Lower leg skin (tissue), 3 donors: ENCODE results near the gene FAM124A.

Experiments
- POLR2A ChIP-seq, 2 donors: fragments of 450-650 bp; IDR thresholded peaks; one replicate each; pipeline ENCODE4 v1.6.1; 2016 to 2017; ENCODE audit warnings: antibody characterized with exemption in 2 of 2, mild to moderate bottlenecking in 1 of 2, moderate library complexity in 1 of 2
- TF ChIP-seq, protein P1 (sequence below), 3 donors: fragments of 450-650 bp; IDR thresholded peaks; one replicate each; pipeline ENCODE4 v1.5.1; 2016; ENCODE audit warnings: antibody characterized with exemption in 3 of 3, mild to moderate bottlenecking in 3 of 3, moderate library complexity in 2 of 3

DNA sequence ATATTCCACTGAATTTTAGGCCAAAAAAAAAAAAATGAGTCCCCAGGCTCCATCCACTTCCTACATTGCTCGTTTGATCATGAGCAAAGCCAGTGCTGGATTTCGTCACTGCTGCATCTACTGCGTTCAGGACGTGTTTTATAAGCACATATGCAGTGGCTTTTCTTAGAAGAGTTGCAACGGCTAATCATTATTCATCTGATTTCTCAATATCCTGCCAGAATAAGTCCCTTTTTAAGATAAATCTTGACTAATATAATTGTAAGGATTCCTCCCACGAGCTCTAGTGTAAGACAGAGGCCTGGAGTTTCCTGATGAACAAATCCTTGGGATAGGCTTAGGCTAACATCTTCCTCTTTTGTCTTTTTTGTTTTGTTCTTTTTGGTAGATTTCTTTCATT, 19.5 kb downstream of the FAM124A start:
- TF ChIP-seq, protein P1, sequence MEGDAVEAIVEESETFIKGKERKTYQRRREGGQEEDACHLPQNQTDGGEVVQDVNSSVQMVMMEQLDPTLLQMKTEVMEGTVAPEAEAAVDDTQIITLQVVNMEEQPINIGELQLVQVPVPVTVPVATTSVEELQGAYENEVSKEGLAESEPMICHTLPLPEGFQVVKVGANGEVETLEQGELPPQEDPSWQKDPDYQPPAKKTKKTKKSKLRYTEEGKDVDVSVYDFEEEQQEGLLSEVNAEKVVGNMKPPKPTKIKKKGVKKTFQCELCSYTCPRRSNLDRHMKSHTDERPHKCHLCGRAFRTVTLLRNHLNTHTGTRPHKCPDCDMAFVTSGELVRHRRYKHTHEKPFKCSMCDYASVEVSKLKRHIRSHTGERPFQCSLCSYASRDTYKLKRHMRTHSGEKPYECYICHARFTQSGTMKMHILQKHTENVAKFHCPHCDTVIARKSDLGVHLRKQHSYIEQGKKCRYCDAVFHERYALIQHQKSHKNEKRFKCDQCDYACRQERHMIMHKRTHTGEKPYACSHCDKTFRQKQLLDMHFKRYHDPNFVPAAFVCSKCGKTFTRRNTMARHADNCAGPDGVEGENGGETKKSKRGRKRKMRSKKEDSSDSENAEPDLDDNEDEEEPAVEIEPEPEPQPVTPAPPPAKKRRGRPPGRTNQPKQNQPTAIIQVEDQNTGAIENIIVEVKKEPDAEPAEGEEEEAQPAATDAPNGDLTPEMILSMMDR (IDR thresholded peaks at IDR 0.05) = no peak
- no peak for TF ChIP-seq POLR2A (IDR thresholded peaks at IDR 0.05)
